WTC11 (cell line): ENCODE measurements around the gene SERPINH1. TPM values are rescaled to one million over a fixed set of nuclear protein-coding genes. Genes with fewer than 3 reads are reported as not detected.

Experiments
- ATAC-seq: fragments of 200-7000 bp; cut with Tn5 transposase; 2 replicates; pipeline ENCODE4 v1.10.0; 2021; ENCODE audit warnings: mild to moderate bottlenecking, moderate library complexity
- CTCF ChIA-PET: fragments of 300-600 bp; sonication (Branson Sonifier 250); formaldehyde crosslinking; loops from one replicate; lab custom pipeline; 2021; ENCODE audit warnings: antibody characterized with exemption; lab: Charles Lee
- POLR2A ChIA-PET: fragments of 350-600 bp; sonication (Branson Sonifier 250); formaldehyde crosslinking; loops from one replicate; lab custom pipeline; 2021; ENCODE audit warnings: antibody characterized with exemption; lab: Charles Lee
- DNase-seq: peaks from one replicate; pipeline ENCODE4 v3.0.0; 2021; ENCODE audit warnings: low spot score
- H3K27ac Mint-ChIP-seq: 2 replicates; pipeline ENCODE4 v1.8.0; 2021; ENCODE audit warnings: mixed read lengths
- H3K27me3 Mint-ChIP-seq: 2 replicates; pipeline ENCODE4 v1.8.0; 2021; ENCODE audit warnings: low read depth, mild to moderate bottlenecking, moderate library complexity, mixed read lengths
- H3K36me3 Mint-ChIP-seq: 2 replicates; pipeline ENCODE4 v1.8.0; 2021; ENCODE audit warnings: mixed read lengths
- H3K4me1 Mint-ChIP-seq: 2 replicates; pipeline ENCODE4 v1.8.0; 2022; ENCODE audit warnings: mixed read lengths
- H3K4me3 Mint-ChIP-seq: 2 replicates; pipeline ENCODE4 v1.8.0; 2021; ENCODE audit warnings: mild to moderate bottlenecking, moderate library complexity, mixed read lengths
- H3K9me3 Mint-ChIP-seq: 2 replicates; pipeline ENCODE4 v1.8.0; 2021; ENCODE audit warnings: mixed read lengths
- ATF6 ChIP-seq: sonication (generic); formaldehyde crosslinking; IDR thresholded peaks from 2 replicates; pipeline ENCODE4 v1.8.1; 2023; ENCODE audit warnings: mild to moderate bottlenecking, missing genetic modification reagents
- CREM ChIP-seq: sonication (generic); formaldehyde crosslinking; IDR thresholded peaks from 2 replicates; pipeline ENCODE4 v1.8.1; 2022; ENCODE audit warnings: mild to moderate bottlenecking, missing genetic modification reagents, moderate library complexity
- GABPB1 ChIP-seq: sonication (generic); formaldehyde crosslinking; IDR thresholded peaks from 2 replicates; pipeline ENCODE4 v1.8.1; 2023; ENCODE audit warnings: mild to moderate bottlenecking, missing genetic modification reagents
- IRF2 ChIP-seq: sonication (generic); formaldehyde crosslinking; IDR thresholded peaks from 2 replicates; pipeline ENCODE4 v1.8.0; 2022; ENCODE audit warnings: low read depth, missing genetic modification reagents, borderline replicate concordance
- JUN ChIP-seq: sonication (generic); formaldehyde crosslinking; IDR thresholded peaks from 2 replicates; pipeline ENCODE4 v1.8.0; 2023; ENCODE audit warnings: mild to moderate bottlenecking, missing genetic modification reagents
- NR3C1 ChIP-seq: sonication (generic); formaldehyde crosslinking; conservative IDR thresholded peaks from 2 replicates; pipeline ENCODE4 v1.8.1; 2023; ENCODE audit warnings: low read depth, mild to moderate bottlenecking, missing genetic modification reagents
- OVOL2 ChIP-seq: fragments of 250-450 bp; sonication (Bioruptor Pico); IDR thresholded peaks from 2 replicates; pipeline ENCODE4 v1.9.0; 2021; ENCODE audit warnings: mild to moderate bottlenecking, borderline replicate concordance
- PRRX2 ChIP-seq: fragments of 250-450 bp; sonication (Bioruptor Pico); IDR thresholded peaks from 2 replicates; pipeline ENCODE4 v1.8.0; 2021; ENCODE audit warnings: mild to moderate bottlenecking
- SMAD3 ChIP-seq: sonication (generic); formaldehyde crosslinking; IDR thresholded peaks from 2 replicates; pipeline ENCODE4 v1.8.0; 2022; ENCODE audit warnings: missing genetic modification reagents, mild to moderate bottlenecking, borderline replicate concordance
- SMAD4 ChIP-seq: sonication (generic); formaldehyde crosslinking; IDR thresholded peaks from 2 replicates; pipeline ENCODE4 v1.8.0; 2022; ENCODE audit warnings: mild to moderate bottlenecking, missing genetic modification reagents
- TCF7 ChIP-seq: sonication (generic); formaldehyde crosslinking; IDR thresholded peaks from 2 replicates; pipeline ENCODE4 v1.8.0; 2022; ENCODE audit warnings: mild to moderate bottlenecking, low read depth, missing genetic modification reagents, moderate library complexity
- TEAD4 ChIP-seq: sonication (generic); formaldehyde crosslinking; IDR thresholded peaks from 2 replicates; pipeline ENCODE4 v1.8.0; 2022; ENCODE audit warnings: mild to moderate bottlenecking, missing genetic modification reagents
- ZBTB43 ChIP-seq: sonication (generic); formaldehyde crosslinking; IDR thresholded peaks from 2 replicates; pipeline ENCODE4 v1.8.1; 2023; ENCODE audit warnings: mild to moderate bottlenecking, missing genetic modification reagents
- ZNF121 ChIP-seq: sonication (generic); formaldehyde crosslinking; IDR thresholded peaks from 2 replicates; pipeline ENCODE4 v1.8.0; 2023; ENCODE audit warnings: missing genetic modification reagents
- ZNF396 ChIP-seq: fragments of 250-450 bp; sonication (Bioruptor Pico); IDR thresholded peaks from 2 replicates; pipeline ENCODE4 v1.8.0; 2021; ENCODE audit warnings: mild to moderate bottlenecking, moderate library complexity, borderline replicate concordance
- ZNF671 ChIP-seq: fragments of 250-450 bp; sonication (Bioruptor Pico); IDR thresholded peaks from 2 replicates; pipeline ENCODE4 v1.8.0; 2021; ENCODE audit warnings: mild to moderate bottlenecking
- total RNA-seq: library from RNA; stranded (reverse); gene quantifications from 3 replicates; pipeline ENCODE4 v1.2.3, GENCODE V29; 2021
- TF ChIP-seq, protein P1 (sequence below): sonication (generic); formaldehyde crosslinking; IDR thresholded peaks from 2 replicates; pipeline ENCODE4 v1.8.0; 2022; ENCODE audit warnings: mild to moderate bottlenecking, missing genetic modification reagents
- TF ChIP-seq, protein P2 (sequence below): fragments of 250-450 bp; sonication (Bioruptor Pico); IDR thresholded peaks from 2 replicates; pipeline ENCODE4 v2.1.2; 2022; ENCODE audit warnings: mild to moderate bottlenecking, moderate library complexity
- TF ChIP-seq, protein P3 (sequence below): sonication (generic); formaldehyde crosslinking; IDR thresholded peaks from 2 replicates; pipeline ENCODE4 v1.8.0; 2022; ENCODE audit warnings: missing genetic modification reagents
- TF ChIP-seq, protein P4 (sequence below): sonication (generic); formaldehyde crosslinking; IDR thresholded peaks from 2 replicates; pipeline ENCODE4 v1.8.1; 2022; ENCODE audit warnings: low read depth, missing genetic modification reagents, borderline replicate concordance

The SERPINH1 gene
- total RNA-seq, 1 experiment from 2014 or later, result 411 TPM

- Mint-ChIP-seq H3K9me3 (no peaks in the 10 kb centered on the region), H3K27me3 (no peaks in the 10 kb centered on the region; the same call in none of the 2 replicates), H3K4me3 (no peak overlapping the region), H3K4me1 (peaks cover 22% of the 10 kb centered on the region), H3K36me3 (no peaks in the 10 kb centered on the region), H3K27ac (no peak overlapping the region)
- ChIA-PET CTCF (interaction anchor here (1.5 to 8.7 kb wide), 2 partner anchors 11 to 17 kb away, joined by 4 to 110 read pairs; no protein-coding TSS in a partner anchor), POLR2A (interaction anchor here (1.2 kb wide), 1 partner anchor 10 kb away, joined by 5 read pairs; no protein-coding TSS in a partner anchor)
- TF ChIP-seq ZNF121 (CRISPR knock-in tag), result no peak
- TF ChIP-seq, protein P1, sequence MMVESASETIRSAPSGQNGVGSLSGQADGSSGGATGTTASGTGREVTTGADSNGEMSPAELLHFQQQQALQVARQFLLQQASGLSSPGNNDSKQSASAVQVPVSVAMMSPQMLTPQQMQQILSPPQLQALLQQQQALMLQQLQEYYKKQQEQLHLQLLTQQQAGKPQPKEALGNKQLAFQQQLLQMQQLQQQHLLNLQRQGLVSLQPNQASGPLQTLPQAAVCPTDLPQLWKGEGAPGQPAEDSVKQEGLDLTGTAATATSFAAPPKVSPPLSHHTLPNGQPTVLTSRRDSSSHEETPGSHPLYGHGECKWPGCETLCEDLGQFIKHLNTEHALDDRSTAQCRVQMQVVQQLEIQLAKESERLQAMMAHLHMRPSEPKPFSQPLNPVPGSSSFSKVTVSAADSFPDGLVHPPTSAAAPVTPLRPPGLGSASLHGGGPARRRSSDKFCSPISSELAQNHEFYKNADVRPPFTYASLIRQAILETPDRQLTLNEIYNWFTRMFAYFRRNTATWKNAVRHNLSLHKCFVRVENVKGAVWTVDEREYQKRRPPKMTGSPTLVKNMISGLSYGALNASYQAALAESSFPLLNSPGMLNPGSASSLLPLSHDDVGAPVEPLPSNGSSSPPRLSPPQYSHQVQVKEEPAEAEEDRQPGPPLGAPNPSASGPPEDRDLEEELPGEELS (CRISPR knock-in tag), result no peak
- no peak for TF ChIP-seq GABPB1 (CRISPR knock-in tag)
- no peak for TF ChIP-seq ZBTB43 (CRISPR knock-in tag)
- TF ChIP-seq CREM, result no peak
- no peak for TF ChIP-seq SMAD4
- TF ChIP-seq, protein P2, sequence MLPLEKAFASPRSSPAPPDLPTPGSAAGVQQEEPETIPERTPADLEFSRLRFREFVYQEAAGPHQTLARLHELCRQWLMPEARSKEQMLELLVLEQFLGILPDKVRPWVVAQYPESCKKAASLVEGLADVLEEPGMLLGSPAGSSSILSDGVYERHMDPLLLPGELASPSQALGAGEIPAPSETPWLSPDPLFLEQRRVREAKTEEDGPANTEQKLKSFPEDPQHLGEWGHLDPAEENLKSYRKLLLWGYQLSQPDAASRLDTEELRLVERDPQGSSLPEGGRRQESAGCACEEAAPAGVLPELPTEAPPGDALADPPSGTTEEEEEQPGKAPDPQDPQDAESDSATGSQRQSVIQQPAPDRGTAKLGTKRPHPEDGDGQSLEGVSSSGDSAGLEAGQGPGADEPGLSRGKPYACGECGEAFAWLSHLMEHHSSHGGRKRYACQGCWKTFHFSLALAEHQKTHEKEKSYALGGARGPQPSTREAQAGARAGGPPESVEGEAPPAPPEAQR (CRISPR knock-in tag), result no peak
- TF ChIP-seq ATF6, result no peak
- TF ChIP-seq PRRX2 (CRISPR knock-in tag), result no peak
- TF ChIP-seq, protein P3, sequence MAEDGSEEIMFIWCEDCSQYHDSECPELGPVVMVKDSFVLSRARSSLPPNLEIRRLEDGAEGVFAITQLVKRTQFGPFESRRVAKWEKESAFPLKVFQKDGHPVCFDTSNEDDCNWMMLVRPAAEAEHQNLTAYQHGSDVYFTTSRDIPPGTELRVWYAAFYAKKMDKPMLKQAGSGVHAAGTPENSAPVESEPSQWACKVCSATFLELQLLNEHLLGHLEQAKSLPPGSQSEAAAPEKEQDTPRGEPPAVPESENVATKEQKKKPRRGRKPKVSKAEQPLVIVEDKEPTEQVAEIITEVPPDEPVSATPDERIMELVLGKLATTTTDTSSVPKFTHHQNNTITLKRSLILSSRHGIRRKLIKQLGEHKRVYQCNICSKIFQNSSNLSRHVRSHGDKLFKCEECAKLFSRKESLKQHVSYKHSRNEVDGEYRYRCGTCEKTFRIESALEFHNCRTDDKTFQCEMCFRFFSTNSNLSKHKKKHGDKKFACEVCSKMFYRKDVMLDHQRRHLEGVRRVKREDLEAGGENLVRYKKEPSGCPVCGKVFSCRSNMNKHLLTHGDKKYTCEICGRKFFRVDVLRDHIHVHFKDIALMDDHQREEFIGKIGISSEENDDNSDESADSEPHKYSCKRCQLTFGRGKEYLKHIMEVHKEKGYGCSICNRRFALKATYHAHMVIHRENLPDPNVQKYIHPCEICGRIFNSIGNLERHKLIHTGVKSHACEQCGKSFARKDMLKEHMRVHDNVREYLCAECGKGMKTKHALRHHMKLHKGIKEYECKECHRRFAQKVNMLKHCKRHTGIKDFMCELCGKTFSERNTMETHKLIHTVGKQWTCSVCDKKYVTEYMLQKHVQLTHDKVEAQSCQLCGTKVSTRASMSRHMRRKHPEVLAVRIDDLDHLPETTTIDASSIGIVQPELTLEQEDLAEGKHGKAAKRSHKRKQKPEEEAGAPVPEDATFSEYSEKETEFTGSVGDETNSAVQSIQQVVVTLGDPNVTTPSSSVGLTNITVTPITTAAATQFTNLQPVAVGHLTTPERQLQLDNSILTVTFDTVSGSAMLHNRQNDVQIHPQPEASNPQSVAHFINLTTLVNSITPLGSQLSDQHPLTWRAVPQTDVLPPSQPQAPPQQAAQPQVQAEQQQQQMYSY (CRISPR knock-in tag), result no peak
- TF ChIP-seq, protein P4, sequence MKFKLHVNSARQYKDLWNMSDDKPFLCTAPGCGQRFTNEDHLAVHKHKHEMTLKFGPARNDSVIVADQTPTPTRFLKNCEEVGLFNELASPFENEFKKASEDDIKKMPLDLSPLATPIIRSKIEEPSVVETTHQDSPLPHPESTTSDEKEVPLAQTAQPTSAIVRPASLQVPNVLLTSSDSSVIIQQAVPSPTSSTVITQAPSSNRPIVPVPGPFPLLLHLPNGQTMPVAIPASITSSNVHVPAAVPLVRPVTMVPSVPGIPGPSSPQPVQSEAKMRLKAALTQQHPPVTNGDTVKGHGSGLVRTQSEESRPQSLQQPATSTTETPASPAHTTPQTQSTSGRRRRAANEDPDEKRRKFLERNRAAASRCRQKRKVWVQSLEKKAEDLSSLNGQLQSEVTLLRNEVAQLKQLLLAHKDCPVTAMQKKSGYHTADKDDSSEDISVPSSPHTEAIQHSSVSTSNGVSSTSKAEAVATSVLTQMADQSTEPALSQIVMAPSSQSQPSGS (CRISPR knock-in tag), result no peak
- TF ChIP-seq TEAD4 (CRISPR knock-in tag), result no peak
- TF ChIP-seq SMAD3, result no peak
- no peak for TF ChIP-seq ZNF396 (CRISPR knock-in tag)
- TF ChIP-seq TCF7, result no peak
- TF ChIP-seq JUN, result no peak
- no peak for TF ChIP-seq NR3C1 (CRISPR knock-in tag)
- no peak for TF ChIP-seq IRF2 (CRISPR knock-in tag)
- no peak for TF ChIP-seq ZNF671 (CRISPR knock-in tag)
- no peak for TF ChIP-seq OVOL2 (CRISPR knock-in tag)
- ATAC-seq, result no peak
- no peak for DNase-seq
These were observed 31.3 kb downstream of the SERPINH1 start for GRCh38 chr11:75593286-75593915.
